ENCODE results near the gene OPN1MW2.
"Not testable (repeated sequence)": the region's sequence is repeated elsewhere in the genome, so short reads cannot be mapped to it uniquely, and the experiment has no call there.

GRCh38 chrX:154211499-154211898, 8.1 kb upstream of the OPN1MW2 start:
- TF ChIP-seq CTCF (IDR thresholded peaks at IDR 0.05); ZFX (IDR thresholded peaks at IDR 0.05; ENCODE audit: borderline replicate concordance): not testable (repeated sequence)

Measured in 22Rv1 (cell line).